IPS-18c (cell line): ENCODE results near the gene PHOSPHO1.

Experiments
- H3K4me3 ChIP-seq: 2 replicates; pipeline ENCODE4 v1.7.0; 2013; ENCODE audit warnings: low read depth, mild to moderate bottlenecking, low read length, moderate library complexity; ENCODE audit not compliant: insufficient read depth
- H3K9me3 ChIP-seq: one replicate; pipeline ENCODE4 v1.6.1; 2013; ENCODE audit warnings: mild to moderate bottlenecking, low read length, moderate library complexity; ENCODE audit not compliant: control insufficient read depth, insufficient read depth

PHOSPHO1 gene

GRCh38 chr17:49225554-49226236, 4.9 kb downstream of the PHOSPHO1 start:
- H3K9me3 ChIP-seq: no peaks in the 10 kb centered on the region
- no peak overlapping the region for H3K4me3 ChIP-seq

GRCh38 chr17:49224997-49225337, 5.6 kb downstream of the PHOSPHO1 start:
- H3K4me3 ChIP-seq: peak overlapping the region; percentile 56
- no peaks in the 10 kb centered on the region for H3K9me3 ChIP-seq

- no peaks in the 10 kb centered on the region for H3K9me3 ChIP-seq
- H3K4me3 ChIP-seq: peak overlapping the region; percentile 56
These were observed 6.2 kb downstream of the PHOSPHO1 start for GRCh38 chr17:49224198-49224996.

GRCh38 chr17:49223517-49224197, 6.9 kb downstream of the PHOSPHO1 start:
- H3K4me3 ChIP-seq: peak overlapping the region; percentile 56

DNA sequence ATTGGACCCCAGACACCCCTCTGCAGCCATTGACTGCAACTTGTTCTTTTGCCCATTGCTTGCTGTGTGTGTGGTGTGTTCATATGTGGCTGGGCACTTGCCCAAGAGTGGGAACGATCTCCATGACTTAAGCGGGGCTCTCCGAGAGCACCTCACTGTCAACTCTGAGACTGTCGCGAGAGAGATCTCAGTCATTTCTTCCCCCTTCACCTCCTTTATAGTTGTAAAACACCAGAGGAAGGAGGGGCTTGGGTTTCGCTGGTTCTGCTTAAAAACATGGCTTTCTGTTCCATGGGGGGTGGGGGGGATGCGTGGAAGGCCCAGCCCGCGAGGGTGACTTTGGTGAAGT, 7.4 kb downstream of the PHOSPHO1 start:
- no peaks in the 10 kb centered on the region for H3K9me3 ChIP-seq

More at GRCh38 chr17:49223517-49224197, 6.9 kb downstream of the PHOSPHO1 start:
- no peaks in the 10 kb centered on the region for H3K9me3 ChIP-seq

DNA sequence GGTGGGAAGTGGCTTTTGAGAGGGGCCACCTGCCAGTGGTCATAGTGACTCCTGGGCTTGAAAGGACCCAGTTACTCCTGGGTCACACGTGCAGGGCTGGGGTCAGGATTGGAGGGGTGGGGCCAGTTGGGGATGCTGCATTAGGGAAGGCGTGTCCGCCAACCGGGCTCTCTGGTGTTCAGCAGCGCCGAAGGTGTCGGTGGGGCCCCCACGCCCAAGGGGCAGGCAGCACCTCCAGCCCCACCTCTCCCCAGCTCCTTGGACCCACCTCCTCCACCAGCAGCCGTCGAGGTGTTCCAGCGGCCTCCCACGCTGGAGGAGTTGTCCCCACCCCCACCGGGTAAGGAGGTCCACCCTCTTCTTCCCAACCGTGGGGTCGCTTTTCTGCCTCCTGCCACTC, 10.6 kb downstream of the PHOSPHO1 start:
- Histone ChIP-seq H3K9me3 (no peaks in the 10 kb centered on the region), H3K4me3 (no peak overlapping the region)

More for the DNA sequence above, 7.4 kb downstream of the PHOSPHO1 start:
- H3K4me3 ChIP-seq: peak overlapping the region; percentile 56; the same call in 1 of the 2 replicates

- Histone ChIP-seq H3K9me3 (no peaks in the 10 kb centered on the region), H3K4me3 (no peak overlapping the region; the same call in 1 of the 2 replicates)
These were observed 11.4 kb downstream of the PHOSPHO1 start for GRCh38 chr17:49218941-49219913.

- H3K4me3 ChIP-seq: no peak overlapping the region
These were observed 12.8 kb downstream of the PHOSPHO1 start for GRCh38 chr17:49217651-49218413.

DNA sequence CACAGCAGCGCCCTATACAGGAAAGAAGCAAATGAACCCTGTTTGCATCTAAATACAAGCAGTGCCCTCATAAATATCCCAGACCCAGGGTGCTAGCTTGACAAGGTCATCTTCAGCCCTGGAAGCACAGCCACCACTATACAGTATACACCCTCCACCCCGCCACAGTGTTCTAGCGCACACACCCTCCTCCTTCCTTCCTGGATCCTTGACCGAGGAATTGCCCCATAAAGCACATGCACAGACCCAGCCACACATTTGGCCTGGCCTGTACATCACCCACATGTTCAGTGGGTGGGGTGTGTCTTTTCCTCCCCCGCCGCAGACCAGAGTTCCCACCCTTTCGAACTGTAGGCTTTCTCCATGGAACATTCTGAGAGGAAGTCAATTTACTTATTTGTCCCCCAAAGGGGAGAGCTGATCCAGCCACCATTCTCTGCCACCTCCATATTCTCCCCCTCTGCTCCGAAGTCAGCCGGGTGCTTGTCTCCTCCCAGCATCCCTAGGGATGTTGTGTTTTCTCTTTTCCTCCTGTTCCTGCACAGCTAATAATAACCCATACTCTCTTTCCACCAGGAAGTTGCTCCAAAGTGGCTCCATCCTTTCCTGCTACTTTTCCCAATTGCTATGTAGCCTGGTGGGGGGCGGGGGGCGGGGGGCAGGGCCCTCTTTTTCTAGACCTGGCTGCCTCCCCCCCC, 13.5 kb downstream of the PHOSPHO1 start:
- Histone ChIP-seq H3K9me3 (no peaks in the 10 kb centered on the region), H3K4me3 (no peak overlapping the region)

More at GRCh38 chr17:49217651-49218413, 12.8 kb downstream of the PHOSPHO1 start:
- no peaks in the 10 kb centered on the region for H3K9me3 ChIP-seq

DNA sequence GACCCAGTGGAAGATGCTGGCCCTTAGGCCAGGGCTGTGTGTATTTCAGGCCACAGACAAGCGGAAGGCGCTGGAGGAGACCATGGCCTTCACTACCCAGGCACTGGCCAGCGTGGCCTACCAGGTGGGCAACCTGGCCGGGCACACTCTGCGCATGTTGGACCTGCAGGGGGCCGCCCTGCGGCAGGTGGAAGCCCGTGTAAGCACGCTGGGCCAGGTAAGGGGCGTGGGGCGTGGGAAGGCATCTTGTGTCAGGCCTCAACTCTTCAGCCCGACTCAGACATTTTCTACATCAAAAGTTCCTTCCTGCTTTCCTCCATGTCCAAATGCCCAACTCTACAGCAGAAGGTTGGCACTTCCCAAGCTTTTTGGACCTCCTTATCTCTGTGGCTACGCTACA, 14.1 kb downstream of the PHOSPHO1 start:
- H3K4me3 ChIP-seq: no peak overlapping the region
- H3K9me3 ChIP-seq: no peaks in the 10 kb centered on the region

DNA sequence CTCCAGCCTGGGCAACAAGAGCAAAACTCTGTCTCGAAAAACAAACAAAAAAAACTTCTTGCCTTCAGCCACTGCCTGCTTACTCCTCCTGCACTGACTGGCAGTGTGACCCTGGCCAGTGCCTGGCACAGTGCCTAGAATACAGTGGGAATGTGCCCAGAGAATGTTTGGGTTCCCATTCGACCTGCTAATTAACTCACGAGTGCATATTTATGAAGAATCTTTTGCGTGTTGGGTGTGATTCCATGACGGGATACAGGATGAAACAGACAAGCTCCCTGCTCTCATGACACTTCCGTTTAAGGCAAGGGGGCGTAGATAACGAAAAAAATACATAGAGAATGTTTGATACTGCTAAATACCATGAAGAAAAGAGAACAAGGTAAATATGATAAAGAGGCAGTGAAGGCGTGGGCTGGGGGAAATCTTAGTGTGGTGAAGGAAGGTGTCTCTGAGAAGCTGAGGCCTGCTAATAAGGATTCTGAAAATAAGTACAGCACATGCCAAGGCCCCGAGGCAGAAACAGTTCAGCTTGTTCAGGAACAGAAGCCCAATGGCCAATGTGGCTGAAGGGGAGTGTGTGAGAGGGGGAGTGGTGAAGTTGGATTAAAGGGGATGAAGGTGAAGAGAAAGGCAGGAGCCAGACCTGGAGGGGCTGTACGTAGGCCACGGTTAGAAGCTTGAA, 15.8 kb downstream of the PHOSPHO1 start:
- Histone ChIP-seq H3K9me3 (no peaks in the 10 kb centered on the region), H3K4me3 (no peak overlapping the region)

DNA sequence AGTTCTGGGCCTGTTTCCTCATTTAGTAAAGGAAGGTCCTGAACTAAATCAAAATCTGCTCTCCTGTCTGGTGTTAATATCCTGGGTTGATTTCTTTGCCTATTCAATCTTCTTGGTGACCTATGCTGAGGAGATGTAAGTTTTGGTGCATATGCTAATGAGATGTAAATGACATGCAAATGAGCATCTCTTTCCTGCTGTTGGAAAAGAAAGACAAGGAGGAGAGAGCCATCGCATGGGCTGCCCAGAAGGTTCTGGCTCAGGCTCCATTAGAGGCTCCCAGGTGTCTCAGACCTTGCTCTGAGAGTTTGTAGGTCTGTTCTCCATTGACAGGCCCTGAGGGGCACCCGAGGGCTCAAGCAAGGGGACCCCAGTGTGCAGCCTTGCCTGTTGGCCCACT, 16.7 kb downstream of the PHOSPHO1 start:
- H3K9me3 ChIP-seq: no peaks in the 10 kb centered on the region
- no peak overlapping the region for H3K4me3 ChIP-seq

- Histone ChIP-seq H3K4me3 (no peak overlapping the region), H3K9me3 (no peaks in the 10 kb centered on the region)
These were observed 17.2 kb downstream of the PHOSPHO1 start for GRCh38 chr17:49213399-49213798.

- Histone ChIP-seq H3K9me3 (no peaks in the 10 kb centered on the region), H3K4me3 (peak within 1 kb of the TSS; percentile 17; the same call in 1 of the 2 replicates)
These were observed 20.2 kb downstream of the PHOSPHO1 start, which contains the start of the genes ABI3 and GNGT2 for GRCh38 chr17:49210158-49211029. TSS of gene ABI3 (plus strand) at chr17:49210707. CDS start at chr17:49210725, 18 bp downstream. TSS of gene GNGT2 (minus strand) at chr17:49210574. CDS start at chr17:49207422, 3,152 bp downstream.
